Measurements from ENCODE around the gene THRAP3.
"Not testable (repeated sequence)": the region's sequence is repeated elsewhere in the genome, so short reads cannot be mapped to it uniquely, and the experiment has no call there.

The THRAP3 gene

GRCh38 chr1:36208978-36209703 is 15.1 kb upstream of the THRAP3 start:
- DNase-seq = no peak

GRCh38 chr1:36211307-36211706 is 12.9 kb upstream of the THRAP3 start:
- DNase-seq = no peak

- DNase-seq = no peak
Observed at GRCh38 chr1:36211841-36212240, 12.4 kb upstream of the THRAP3 start.

DNA sequence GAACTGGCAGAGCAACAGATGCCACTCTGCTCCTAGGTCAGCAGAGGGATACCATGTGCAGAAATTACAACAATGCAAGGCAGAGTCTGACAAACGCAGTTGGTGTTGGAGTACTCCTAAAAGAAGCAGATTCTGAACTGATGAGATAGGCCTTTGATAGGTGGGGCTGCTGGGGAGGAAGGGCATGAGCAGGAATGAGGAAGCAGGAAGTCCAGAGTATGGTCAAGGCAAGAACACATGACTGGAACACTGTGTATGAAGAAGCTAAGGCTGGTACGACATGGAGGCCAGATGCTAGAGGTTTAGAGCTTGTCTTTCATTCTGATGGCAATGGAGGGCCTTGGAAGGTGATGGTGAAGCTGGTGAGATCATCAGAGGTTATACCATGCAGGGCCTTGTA is 11.5 kb upstream of the THRAP3 start:
- DNase-seq = no peak

DNA sequence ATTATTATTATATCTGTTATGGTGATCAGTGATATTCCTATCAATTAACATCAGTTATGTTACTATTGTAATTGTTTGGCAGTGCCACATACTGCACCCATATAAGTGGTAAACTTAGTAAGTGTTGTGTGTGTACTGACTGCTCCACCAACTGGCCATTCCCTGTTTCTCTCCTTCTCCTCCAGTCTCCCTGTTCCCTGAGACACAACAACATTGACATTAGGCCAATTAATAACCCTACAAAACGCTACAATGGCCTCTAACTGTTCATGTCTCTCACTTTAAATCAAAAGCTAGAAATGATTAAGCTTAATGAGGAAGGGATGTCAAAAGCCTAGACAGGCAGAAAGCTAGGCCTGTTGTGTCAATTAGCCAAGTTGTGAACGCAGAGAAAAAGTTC is 6.6 kb upstream of the THRAP3 start:
- no peak for DNase-seq

- DNase-seq = not testable (repeated sequence)
Observed at GRCh38 chr1:36221901-36222300, 2.3 kb upstream of the THRAP3 start.

DNA sequence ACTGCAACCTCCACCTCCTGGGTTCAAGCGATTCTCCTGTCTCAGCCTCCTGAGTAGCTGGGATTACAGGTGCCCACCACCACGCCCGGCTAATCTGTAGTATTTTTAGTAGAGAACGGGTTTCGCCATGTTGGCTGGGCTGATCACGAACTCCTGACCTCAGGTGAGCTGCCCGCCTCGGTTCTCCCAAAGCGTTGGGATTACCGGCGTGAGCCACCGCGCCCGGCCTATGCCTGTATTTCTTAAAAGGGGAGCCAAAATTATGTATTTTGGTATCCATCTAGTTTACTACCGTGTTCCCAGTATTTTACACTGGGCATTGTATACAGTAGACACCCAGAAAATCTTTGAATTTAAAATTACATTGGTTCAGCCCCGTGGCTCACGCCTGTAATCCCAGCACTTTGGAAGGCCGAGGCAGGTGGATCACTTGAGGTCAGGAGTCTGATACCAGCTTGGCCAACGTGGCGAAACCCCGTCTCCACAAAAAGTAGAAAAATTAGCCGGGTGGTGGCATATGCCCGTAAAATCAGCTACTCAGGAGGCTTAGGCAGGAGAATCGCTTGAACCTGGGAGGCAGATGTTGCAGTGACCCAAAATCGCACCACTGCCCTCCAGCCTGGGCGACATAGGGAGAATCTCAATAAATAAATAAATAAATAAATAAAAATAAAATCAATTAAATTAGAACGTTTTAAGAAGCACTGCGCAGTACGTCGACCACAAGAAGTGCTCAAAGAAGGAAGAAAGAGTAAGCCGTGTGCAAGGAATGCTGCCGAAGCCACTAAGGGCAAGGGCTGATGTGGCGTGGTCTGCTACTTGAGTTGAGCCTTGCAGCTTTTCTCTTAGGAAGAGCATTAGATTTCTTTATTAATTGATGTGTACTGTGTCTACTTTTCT is 1.5 kb upstream of the THRAP3 start:
- DNase-seq = no peak

DNA sequence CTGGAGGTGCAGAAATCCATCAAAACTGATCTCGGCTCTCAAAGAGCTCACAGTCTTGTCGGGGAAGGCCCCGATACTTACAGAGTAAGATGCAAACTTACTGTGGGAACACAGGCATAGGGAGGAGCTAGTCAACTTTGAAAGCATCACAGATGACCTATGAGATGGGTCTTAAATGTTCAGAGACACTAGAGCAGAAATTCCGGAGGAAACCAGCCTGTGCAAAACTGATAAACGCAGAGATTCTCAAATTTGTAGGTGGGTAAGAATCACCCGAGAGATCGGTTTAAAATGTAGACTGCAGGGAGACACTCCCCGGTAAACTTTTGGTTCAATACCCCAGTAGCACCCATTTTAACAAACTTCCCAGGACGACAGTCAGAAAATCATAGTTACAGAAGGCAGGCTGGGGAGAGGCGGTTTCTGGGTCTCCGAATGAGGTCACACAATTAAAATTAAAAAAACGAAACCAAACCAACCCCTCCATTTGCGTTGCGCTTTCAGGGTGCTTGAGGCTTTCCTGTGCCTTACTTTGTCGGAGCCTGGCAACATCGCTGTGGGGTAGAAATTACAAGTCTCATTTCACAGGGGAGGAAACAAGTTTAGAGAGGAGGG is 755 bp upstream of the THRAP3 start:
- DNase-seq = peak; percentile 70

DNA sequence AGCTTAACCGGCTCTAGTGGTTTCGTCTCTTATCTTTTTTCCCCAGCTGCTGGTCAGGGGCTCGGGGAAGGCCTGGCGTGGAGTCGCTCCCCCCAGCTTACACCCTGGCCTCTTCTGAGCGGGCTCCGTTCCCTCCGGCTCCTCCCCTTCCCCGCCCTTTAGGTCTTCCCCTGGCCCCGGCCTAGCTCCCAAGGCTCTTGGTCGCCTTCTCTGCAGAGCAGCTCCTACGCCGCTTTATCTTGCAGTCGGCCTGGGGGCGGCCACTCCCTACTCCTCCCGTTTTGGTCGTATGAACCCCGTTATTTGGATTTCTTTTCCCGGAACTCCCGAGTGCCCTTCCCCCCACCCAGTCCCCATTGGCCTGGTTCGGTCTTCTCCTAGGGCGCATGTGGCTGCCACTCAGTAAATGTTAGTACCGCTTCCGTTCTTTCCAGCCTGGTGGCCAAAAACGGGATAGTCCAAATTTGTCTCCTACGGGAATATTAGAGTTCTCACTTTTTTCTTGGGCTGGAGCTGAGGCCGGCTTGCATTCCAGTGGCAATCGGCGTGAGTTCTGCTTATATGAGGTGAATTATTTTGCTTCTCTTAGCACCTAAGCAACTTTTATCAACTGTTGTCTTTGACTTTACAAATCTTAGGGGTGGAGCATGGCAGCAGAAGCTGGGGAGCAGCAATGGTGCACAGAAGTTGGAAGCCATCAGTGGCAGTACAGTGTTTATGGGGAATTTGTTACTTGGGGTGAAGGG is 467 bp downstream of the THRAP3 start:
- DNase-seq = peak; percentile 82

DNA sequence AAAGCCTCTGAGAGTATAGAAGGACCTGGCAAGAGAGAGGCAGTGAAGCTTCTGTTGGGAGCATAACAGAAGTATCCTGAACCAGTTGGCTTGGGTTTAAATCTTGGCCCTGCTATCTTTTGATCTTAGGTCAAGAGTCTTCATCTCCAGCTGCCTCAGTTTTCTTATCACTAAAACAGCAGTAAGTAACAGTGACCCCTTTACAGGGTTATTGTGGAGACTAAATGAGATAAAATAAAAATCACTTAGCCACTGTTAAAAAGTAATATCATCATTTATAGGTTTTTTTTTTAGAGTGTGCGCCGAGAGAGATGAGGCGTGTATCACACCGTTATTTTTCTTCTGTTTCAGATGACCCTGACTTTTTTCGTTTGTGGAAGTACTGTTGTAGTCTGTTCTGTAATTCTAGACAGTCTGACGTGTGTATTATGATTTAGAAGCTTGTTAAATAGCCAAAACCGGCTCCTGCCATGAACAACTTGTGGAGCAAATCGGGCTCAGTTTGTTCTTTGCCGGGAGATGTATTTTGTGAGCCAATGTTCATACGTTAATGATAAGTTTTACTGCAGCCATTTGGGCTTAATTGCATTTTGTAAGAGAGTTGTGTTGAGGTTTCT is 1.1 kb downstream of the THRAP3 start:
- no peak for DNase-seq

DNA sequence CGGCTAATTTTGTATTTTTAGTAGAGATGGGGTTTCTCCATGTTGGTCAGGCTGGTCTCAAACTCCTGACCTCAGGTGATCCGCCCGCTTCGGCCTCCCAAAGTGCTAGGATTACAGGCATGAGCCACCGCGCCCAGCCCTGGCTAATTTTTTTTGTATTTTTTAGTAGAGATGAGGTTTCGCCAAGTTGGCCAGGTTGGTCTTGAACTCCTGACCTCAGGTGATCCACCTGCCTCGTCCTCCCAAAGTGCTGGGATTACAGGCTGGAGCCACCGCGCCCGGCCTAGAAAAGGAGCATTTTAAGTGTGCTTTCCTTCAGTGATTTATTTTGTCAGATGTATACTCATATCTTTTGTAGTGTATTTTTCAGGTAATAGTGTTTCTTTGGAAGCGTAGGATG is 6.0 kb downstream of the THRAP3 start:
- DNase-seq = not testable (repeated sequence)

GRCh38 chr1:36231191-36231590 is 6.9 kb downstream of the THRAP3 start:
- no peak for DNase-seq

DNA sequence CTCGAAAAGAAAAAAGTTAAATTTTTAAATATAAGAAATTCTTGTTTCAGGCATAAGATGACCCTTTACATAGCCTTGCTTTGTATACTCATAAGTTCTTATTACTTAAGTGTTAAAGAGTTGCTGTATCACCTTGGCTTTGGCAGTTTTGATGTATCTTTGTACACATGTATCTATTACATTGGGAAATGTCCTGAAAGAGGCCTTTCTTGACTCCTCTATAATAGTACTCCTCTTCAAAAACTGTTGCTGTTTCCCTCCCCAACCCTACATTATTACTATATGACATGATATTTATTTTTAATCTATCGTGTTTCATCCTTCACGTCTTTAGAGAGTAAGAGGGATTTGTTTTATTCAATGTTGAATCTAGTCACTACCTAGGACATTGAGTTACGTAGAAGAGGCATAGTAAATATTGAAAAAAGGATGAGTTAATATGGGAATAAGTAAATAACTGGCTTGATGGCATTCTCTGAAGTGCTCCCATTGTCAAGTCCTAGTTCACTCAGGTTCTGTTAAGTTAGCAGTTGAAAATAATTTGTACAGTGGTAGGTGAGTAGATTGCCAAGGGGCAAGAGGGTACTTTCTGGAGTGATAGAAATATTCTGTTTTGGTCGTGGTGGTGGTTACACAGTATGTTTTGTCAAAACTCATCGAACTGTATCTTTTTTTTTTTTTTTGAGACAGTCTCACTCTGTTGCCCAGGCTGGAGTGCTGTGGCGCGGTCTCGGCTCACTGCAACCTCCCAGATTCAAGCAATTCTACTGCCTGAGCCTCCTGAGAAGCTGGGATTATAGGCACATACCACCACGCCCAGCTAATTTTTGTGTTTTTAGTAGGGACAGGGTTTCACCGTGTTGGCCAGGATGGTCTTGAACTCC is 8.2 kb downstream of the THRAP3 start:
- no peak for DNase-seq

GRCh38 chr1:36236302-36236701 is 12.1 kb downstream of the THRAP3 start:
- DNase-seq = no peak

- DNase-seq = no peak
Observed at GRCh38 chr1:36238433-36238832, 14.2 kb downstream of the THRAP3 start.

DNA sequence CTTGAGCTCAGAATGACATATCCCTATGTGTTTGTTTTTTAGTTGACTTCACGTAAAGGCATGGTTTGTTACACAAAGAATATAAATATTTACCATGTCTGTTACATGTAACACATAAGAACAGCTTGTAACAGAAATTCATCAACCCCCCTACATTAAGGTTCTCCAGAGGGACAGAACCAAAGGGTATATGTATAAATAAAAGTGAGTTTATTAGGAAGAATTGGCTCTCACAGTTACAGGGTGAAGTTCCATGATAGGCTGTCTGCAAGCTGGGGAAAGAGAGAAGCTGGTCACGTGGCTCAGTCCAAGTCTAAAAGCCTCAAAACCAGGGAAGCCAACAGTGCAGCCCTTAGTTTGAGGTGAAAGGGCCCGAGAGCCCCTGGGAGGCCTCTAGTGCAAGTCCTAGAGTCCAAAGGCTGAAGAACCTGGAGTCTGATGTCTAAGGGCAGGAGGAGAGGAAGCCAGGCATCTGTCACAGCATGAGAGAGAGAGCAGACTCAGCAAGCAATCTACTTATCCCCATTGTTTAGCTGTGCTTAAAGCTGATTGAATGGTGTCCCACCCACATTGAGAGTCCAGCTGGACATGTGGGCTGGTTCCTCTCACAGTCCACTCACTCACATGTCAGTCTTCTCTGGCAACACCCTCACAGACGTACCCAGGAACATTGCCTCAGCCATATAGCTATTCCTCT is 15.8 kb downstream of the THRAP3 start:
- no peak for DNase-seq

GRCh38 chr1:36247538-36247937 is 23.3 kb downstream of the THRAP3 start:
- no peak for DNase-seq

DNA sequence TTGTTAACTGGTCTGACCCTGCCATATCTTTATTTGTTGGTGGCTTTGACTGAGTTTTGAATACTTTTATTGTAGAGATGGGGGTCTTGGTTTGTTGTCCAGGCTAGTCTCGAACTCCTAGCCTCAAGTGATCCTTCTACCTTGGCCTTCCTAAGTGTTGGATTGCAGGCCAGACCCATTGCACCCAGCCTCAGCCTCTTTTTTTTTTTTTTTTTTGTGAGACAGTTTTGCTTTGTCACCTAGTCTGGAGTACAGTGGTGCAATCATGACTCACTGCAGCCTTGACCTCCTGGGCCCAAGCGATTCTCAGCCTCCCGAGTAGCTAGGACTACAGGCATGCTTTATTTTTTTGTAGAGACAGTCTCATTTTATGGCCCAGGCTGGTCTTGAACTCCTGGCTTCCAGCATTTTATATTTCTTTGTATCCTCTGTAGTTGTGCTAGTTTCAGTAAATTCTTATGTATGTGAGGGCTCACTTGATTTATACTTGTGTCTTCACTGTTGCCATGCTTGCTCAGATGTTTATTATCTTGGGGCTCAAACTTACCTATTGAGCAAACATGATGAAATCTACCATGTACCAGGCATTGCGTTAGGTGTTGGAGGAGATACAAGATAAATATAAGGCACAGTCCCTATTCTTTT is 24.1 kb downstream of the THRAP3 start:
- DNase-seq = peak; percentile 16

- no peak for DNase-seq
Observed at GRCh38 chr1:36251794-36252481, 27.7 kb downstream of the THRAP3 start.

GRCh38 chr1:36252482-36252824 is 28.2 kb downstream of the THRAP3 start:
- not testable (repeated sequence) for DNase-seq

All from activated CD4-positive, alpha-beta T cell treated with anti-CD3 and anti-CD28 coated beads, Interleukin-2, Interleukin-6, amounts not matched to agents 100 ng/mL and 50 ng/mL, durations not matched to agents 16 hours and 8 hours (primary cell).